Choroid plexus epithelial cell (primary cell): Measurements from ENCODE around the gene C20orf173.
"Not testable (repeated sequence)": the region's sequence is repeated elsewhere in the genome, so short reads cannot be mapped to it uniquely, and the experiment has no call there.

Experiments
- DNase-seq: peaks from one replicate; pipeline ENCODE4 v3.0.0-alpha.2; 2010; ENCODE audit warnings: low read depth
- H3K4me3 ChIP-seq: 2 replicates; pipeline ENCODE4 v1.5.1; 2011; ENCODE audit warnings: low read depth, mild to moderate bottlenecking, control low read depth, low read length, moderate library complexity
- TF ChIP-seq, protein P1 (sequence below): conservative IDR thresholded peaks from 2 replicates; pipeline ENCODE4 v1.5.1; 2011; ENCODE audit warnings: low read depth, mild to moderate bottlenecking, control low read depth, inconsistent platforms, low read length, moderate library complexity

C20orf173 gene

DNA sequence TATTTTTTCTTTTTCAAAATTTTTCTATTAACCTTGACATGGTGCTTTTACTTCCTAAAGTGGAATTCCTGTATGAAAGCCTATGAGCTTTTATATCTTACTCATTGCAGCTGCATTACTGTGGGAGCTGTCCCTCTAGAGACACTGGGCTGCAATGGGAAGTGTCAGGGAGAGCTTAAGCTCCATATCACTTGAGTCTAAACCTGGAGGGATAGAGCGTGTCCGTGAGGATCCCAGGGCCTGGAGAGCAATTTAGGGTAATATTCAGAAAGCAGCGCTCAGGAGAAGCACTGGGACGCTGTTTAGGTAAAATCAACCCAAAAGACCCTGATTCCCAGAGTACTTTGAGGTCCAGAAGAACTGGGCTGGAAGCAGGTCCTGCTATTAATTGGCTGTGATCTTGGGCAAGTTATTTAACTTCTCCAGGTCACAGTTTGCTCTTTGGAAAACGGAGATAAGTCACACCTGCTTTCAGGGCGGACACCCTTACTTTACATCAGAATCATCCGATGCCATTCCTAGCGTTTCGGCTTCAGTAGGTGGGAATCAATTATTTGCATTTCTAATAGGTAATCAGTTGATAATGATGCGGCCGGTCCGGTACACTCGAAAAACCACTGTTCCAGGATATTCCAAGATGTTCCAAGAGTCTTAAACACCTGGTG is 11.8 kb upstream of the C20orf173 start:
- DNase-seq: no peak
- peak overlapping the region; percentile 47 for H3K4me3 ChIP-seq
- TF ChIP-seq, protein P1, sequence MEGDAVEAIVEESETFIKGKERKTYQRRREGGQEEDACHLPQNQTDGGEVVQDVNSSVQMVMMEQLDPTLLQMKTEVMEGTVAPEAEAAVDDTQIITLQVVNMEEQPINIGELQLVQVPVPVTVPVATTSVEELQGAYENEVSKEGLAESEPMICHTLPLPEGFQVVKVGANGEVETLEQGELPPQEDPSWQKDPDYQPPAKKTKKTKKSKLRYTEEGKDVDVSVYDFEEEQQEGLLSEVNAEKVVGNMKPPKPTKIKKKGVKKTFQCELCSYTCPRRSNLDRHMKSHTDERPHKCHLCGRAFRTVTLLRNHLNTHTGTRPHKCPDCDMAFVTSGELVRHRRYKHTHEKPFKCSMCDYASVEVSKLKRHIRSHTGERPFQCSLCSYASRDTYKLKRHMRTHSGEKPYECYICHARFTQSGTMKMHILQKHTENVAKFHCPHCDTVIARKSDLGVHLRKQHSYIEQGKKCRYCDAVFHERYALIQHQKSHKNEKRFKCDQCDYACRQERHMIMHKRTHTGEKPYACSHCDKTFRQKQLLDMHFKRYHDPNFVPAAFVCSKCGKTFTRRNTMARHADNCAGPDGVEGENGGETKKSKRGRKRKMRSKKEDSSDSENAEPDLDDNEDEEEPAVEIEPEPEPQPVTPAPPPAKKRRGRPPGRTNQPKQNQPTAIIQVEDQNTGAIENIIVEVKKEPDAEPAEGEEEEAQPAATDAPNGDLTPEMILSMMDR: no peak

DNA sequence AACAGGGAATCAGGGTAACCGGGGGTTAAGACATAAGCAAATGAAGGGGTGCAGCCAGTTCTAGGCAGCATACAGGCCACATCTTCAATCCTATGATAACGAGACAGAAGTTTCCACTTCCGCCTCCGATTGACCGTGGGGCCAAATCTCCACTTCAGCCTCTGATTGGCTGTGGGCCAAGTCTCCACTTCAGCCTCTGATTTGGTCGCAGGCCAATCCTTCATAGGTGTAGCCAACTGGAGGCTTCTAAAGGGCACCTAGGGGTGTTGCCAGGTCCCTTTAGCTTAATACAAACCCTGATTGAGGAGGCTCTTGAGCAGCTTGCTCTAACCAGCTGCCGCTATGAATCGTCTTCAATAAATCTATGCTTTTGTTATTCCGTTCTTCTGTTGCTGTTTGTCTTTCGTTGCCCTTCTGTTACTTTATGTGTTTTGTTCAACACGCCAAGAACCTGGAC is 10.3 kb upstream of the C20orf173 start:
- TF ChIP-seq, protein P1: no peak
- peak; percentile 52 for DNase-seq
- H3K4me3 ChIP-seq: no peak overlapping the region

GRCh38 chr20:35527122-35527769 is 2.2 kb downstream of the C20orf173 start:
- no peak for DNase-seq
- TF ChIP-seq, protein P1: no peak
- no peak overlapping the region for H3K4me3 ChIP-seq

GRCh38 chr20:35525639-35526038 is 3.8 kb downstream of the C20orf173 start:
- TF ChIP-seq, protein P1: no peak
- no peak overlapping the region for H3K4me3 ChIP-seq
- DNase-seq: no peak

- H3K4me3 ChIP-seq: no peak overlapping the region
- DNase-seq: peak; percentile 31
- TF ChIP-seq, protein P1: peak; percentile 78
Measured at GRCh38 chr20:35523298-35523888, 6.1 kb downstream of the C20orf173 start.

GRCh38 chr20:35518955-35519354 is 10.5 kb downstream of the C20orf173 start:
- no peak for DNase-seq
- TF ChIP-seq, protein P1: no peak
- H3K4me3 ChIP-seq: no peak overlapping the region

DNA sequence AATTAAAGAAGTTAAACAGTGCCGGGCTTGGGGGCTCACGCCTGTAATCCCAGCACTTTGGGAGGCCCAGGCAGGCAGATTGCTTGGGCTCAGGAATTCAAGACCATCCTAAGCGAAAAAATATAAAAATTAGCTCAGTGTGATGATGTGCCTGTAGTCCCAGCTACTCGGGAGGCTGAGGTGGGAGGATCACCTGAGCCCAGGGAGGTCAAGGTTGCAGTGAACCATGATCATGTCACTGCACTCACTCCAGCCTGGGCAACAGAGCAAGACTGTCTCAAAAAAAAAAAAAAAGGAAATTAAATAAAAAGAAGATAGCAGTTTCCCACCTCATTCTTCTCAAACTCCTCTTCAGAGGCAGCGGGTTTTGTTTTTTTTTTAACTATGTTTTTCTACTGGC is 11.7 kb downstream of the C20orf173 start:
- not testable (repeated sequence) for DNase-seq, H3K4me3 ChIP-seq
